GM10266 (cell line): ENCODE data around the gene ADGRE2.
"Not testable (repeated sequence)": the region's sequence is repeated elsewhere in the genome, so short reads cannot be mapped to it uniquely, and the experiment has no call there.

Experiments
- DNase-seq: peaks from one replicate; pipeline ENCODE4 v3.0.0; 2012; ENCODE audit errors: extremely low spot score
- CTCF ChIP-seq: IDR thresholded peaks from 2 replicates; pipeline ENCODE4 v1.5.1; 2012; ENCODE audit warnings: mild to moderate bottlenecking, low read depth; ENCODE audit not compliant: control insufficient read depth, insufficient read depth; ENCODE audit errors: missing control alignments

ADGRE2 gene

GRCh38 chr19:14778110-14778845, at the start of gene ADGRE2:
Gene ADGRE2 (minus strand): TSS chr19:14778560. CDS start chr19:14776756, 1,804 bp downstream.
- DNase-seq, result not testable (repeated sequence)

- no peak for TF ChIP-seq CTCF
- DNase-seq, result no peak
These were observed 47.6 kb upstream of the ADGRE2 start for GRCh38 chr19:14826006-14826405.

- no peak for TF ChIP-seq CTCF
- no peak for DNase-seq
These were observed 43.6 kb upstream of the ADGRE2 start for GRCh38 chr19:14821937-14822336.

- no peak for DNase-seq
- TF ChIP-seq CTCF, result no peak
These were observed 40.2 kb upstream of the ADGRE2 start for GRCh38 chr19:14818588-14818987.

- TF ChIP-seq CTCF, result no peak
- no peak for DNase-seq
These were observed 38.7 kb upstream of the ADGRE2 start for GRCh38 chr19:14817052-14817451.

- DNase-seq, result no peak
- no peak for TF ChIP-seq CTCF
These were observed 36.8 kb upstream of the ADGRE2 start for GRCh38 chr19:14814982-14815652.

GRCh38 chr19:14809272-14810057, 31.1 kb upstream of the ADGRE2 start:
- DNase-seq, result no peak
- TF ChIP-seq CTCF, result no peak
